H9 (cell line): ENCODE results near the gene TSPAN17. TPM values are rescaled to one million over a fixed set of nuclear protein-coding genes. Genes with fewer than 3 reads are reported as not detected.

Source experiments
- DNase-seq: peaks from one replicate; pipeline ENCODE4 v3.0.0-alpha.2; 2017
- H2AFZ ChIP-seq: one replicate; pipeline ENCODE4 v1.6.1; 2013; ENCODE audit warnings: mild to moderate bottlenecking, low read length, control low read depth, moderate library complexity
- H2AK5ac ChIP-seq: 2 replicates; pipeline ENCODE4 v1.6.1; 2013; ENCODE audit warnings: low read length, control low read depth, mixed read lengths; ENCODE audit not compliant: insufficient read length
- H2BK120ac ChIP-seq: one replicate; pipeline ENCODE4 v1.6.1; 2013; ENCODE audit warnings: low read depth, mild to moderate bottlenecking, low read length, control low read depth, inconsistent platforms; ENCODE audit not compliant: poor library complexity, severe bottlenecking
- H2BK12ac ChIP-seq: 2 replicates; pipeline ENCODE4 v1.6.1; 2013; ENCODE audit warnings: low read length, control low read depth, mixed read lengths, low read depth; ENCODE audit not compliant: insufficient read length
- H2BK15ac ChIP-seq: 2 replicates; pipeline ENCODE4 v1.6.1; 2013; ENCODE audit warnings: low read depth, low read length, control low read depth
- H2BK20ac ChIP-seq: one replicate; pipeline ENCODE4 v1.6.1; 2013; ENCODE audit warnings: low read depth, mild to moderate bottlenecking, low read length, control low read depth, inconsistent platforms; ENCODE audit not compliant: poor library complexity, severe bottlenecking
- H2BK5ac ChIP-seq: 2 replicates; pipeline ENCODE4 v1.6.1; 2013; ENCODE audit warnings: low read length, control low read depth, mixed read lengths; ENCODE audit not compliant: insufficient read length
- H3K14ac ChIP-seq: 2 replicates; pipeline ENCODE4 v1.6.1; 2013; ENCODE audit warnings: low read length, control low read depth; ENCODE audit not compliant: insufficient read depth
- H3K18ac ChIP-seq: 2 replicates; pipeline ENCODE4 v1.6.1; 2013; ENCODE audit warnings: low read depth, mild to moderate bottlenecking, mixed read lengths, low read length, control low read depth; ENCODE audit not compliant: insufficient read length
- H3K23ac ChIP-seq: 2 replicates; pipeline ENCODE4 v1.6.1; 2013; ENCODE audit warnings: low read length, control low read depth, mixed read lengths, low read depth; ENCODE audit not compliant: insufficient read length
- H3K23me2 ChIP-seq: 2 replicates; pipeline ENCODE4 v1.6.1; 2013; ENCODE audit warnings: low read depth, mild to moderate bottlenecking, mixed read lengths, low read length, control low read depth; ENCODE audit not compliant: insufficient read length, poor library complexity, severe bottlenecking
- H3K27ac ChIP-seq: 2 replicates; pipeline ENCODE4 v1.5.1; 2013; ENCODE audit warnings: low read length, control low read depth, mixed read lengths, low read depth; ENCODE audit not compliant: insufficient read length
- H3K27me3 ChIP-seq: 2 replicates; pipeline ENCODE4 v1.6.1; 2013; ENCODE audit warnings: low read length, control low read depth, inconsistent platforms; ENCODE audit not compliant: insufficient read depth
- H3K4ac ChIP-seq: 2 replicates; pipeline ENCODE4 v1.6.1; 2013; ENCODE audit warnings: low read depth, mild to moderate bottlenecking, control low read depth, inconsistent platforms, low read length, moderate library complexity
- H3K4me1 ChIP-seq: 2 replicates; pipeline ENCODE4 v1.6.1; 2013; ENCODE audit warnings: low read length, control low read depth, inconsistent platforms; ENCODE audit not compliant: insufficient read depth
- H3K4me2 ChIP-seq: 2 replicates; pipeline ENCODE4 v1.6.1; 2013; ENCODE audit warnings: low read length, control low read depth, mixed read lengths; ENCODE audit not compliant: insufficient read length, insufficient read depth
- H3K56ac ChIP-seq: 2 replicates; pipeline ENCODE4 v1.6.1; 2013; ENCODE audit warnings: low read depth, mild to moderate bottlenecking, mixed read lengths, low read length, control low read depth; ENCODE audit not compliant: insufficient read length
- H3K79me1 ChIP-seq: 2 replicates; pipeline ENCODE4 v1.6.1; 2013; ENCODE audit warnings: low read depth, mild to moderate bottlenecking, moderate library complexity, low read length, control low read depth, inconsistent platforms; ENCODE audit not compliant: insufficient read depth, poor library complexity, severe bottlenecking
- H3K79me2 ChIP-seq: 2 replicates; pipeline ENCODE4 v1.6.1; 2013; ENCODE audit warnings: low read length, control low read depth, inconsistent platforms; ENCODE audit not compliant: insufficient read depth
- H3K9ac ChIP-seq: 2 replicates; pipeline ENCODE4 v1.6.1; 2013; ENCODE audit warnings: low read length, control low read depth, mixed read lengths; ENCODE audit not compliant: insufficient read length; ENCODE audit errors: extremely low read depth
- H3K9me3 ChIP-seq: one replicate; pipeline ENCODE4 v1.6.1; 2013; ENCODE audit warnings: low read depth, low read length, inconsistent platforms; ENCODE audit not compliant: control insufficient read depth
- H3T11ph ChIP-seq: one replicate; pipeline ENCODE4 v1.6.1; 2013; ENCODE audit warnings: mild to moderate bottlenecking, low read length, control low read depth, inconsistent platforms
- H4K20me1 ChIP-seq: one replicate; pipeline ENCODE4 v1.6.1; 2013; ENCODE audit not compliant: control insufficient read depth, insufficient read length, insufficient read depth
- H4K5ac ChIP-seq: 2 replicates; pipeline ENCODE4 v1.6.1; 2013; ENCODE audit warnings: low read depth, mild to moderate bottlenecking, mixed read lengths, low read length, control low read depth; ENCODE audit not compliant: insufficient read length
- H4K8ac ChIP-seq: replicated peaks from 2 replicates; pipeline ENCODE4 v1.6.1; 2013; ENCODE audit warnings: low read length, control low read depth, mixed read lengths, low read depth; ENCODE audit not compliant: insufficient read length
- H4K91ac ChIP-seq: 2 replicates; pipeline ENCODE4 v1.6.1; 2013; ENCODE audit warnings: low read depth, mild to moderate bottlenecking, moderate library complexity, mixed read lengths, low read length, control low read depth; ENCODE audit not compliant: insufficient read length
- H3K27ac Mint-ChIP-seq, 3 experiments: 2 replicates in 2 of 3; 3 replicates in 1 of 3; pipeline ENCODE4 v1.8.0; 2020 to 2021; ENCODE audit warnings: mixed read lengths in 3 of 3, mild to moderate bottlenecking in 1 of 3, moderate library complexity in 1 of 3
- H3K27me3 Mint-ChIP-seq: 2 replicates; pipeline ENCODE4 v1.8.0; 2021; ENCODE audit warnings: low read depth, mild to moderate bottlenecking, moderate library complexity, mixed read lengths
- H3K36me3 Mint-ChIP-seq, 3 experiments: 2 replicates in 2 of 3; 3 replicates in 1 of 3; pipeline ENCODE4 v1.8.0; 2020 to 2021; ENCODE audit warnings: low read depth in 3 of 3, mixed read lengths in 3 of 3; ENCODE audit not compliant: insufficient read depth in 1 of 3
- H3K4me1 Mint-ChIP-seq, 2 experiments: 2 replicates each; pipeline ENCODE4 v1.8.0; 2020; ENCODE audit warnings: mixed read lengths in 2 of 2
- H3K4me3 Mint-ChIP-seq, 2 experiments: 2 replicates in 1 of 2; 3 replicates in 1 of 2; pipeline ENCODE4 v1.8.0; 2020 to 2021; ENCODE audit warnings: mild to moderate bottlenecking in 2 of 2, mixed read lengths in 2 of 2, moderate library complexity in 1 of 2
- H3K9me3 Mint-ChIP-seq, 2 experiments: 2 replicates in 1 of 2; 3 replicates in 1 of 2; pipeline ENCODE4 v1.8.0; 2020; ENCODE audit warnings: mild to moderate bottlenecking in 2 of 2, mixed read lengths in 2 of 2, moderate library complexity in 1 of 2
- WGBS: extraction: QIAGEN DNeasy Blood & Tissue Kit; methylation state at CpG from one replicate; pipeline ENCODE4 v1.1.7; 2013; ENCODE audit warnings: missing lambda C conversion rate, low lambda C conversion rate, mixed read lengths; ENCODE audit not compliant: insufficient read length; ENCODE audit errors: extremely low coverage; 5-methylcytosine and 5-hydroxymethylcytosine counted together
- total RNA-seq: library from RNA; stranded (reverse); gene quantifications from 2 replicates; pipeline ENCODE4 v1.2.1, GENCODE V29; 2021
- TF ChIP-seq, protein P1 (sequence below): fragments of 200-600 bp; sonication (generic); conservative IDR thresholded peaks from 3 replicates; pipeline ENCODE4 v1.8.0; 2021; ENCODE audit warnings: antibody characterized with exemption, mild to moderate bottlenecking

TSPAN17 gene
- total RNA-seq, 1 experiment from 2014 or later: 46.8 TPM

- Histone ChIP-seq H3K4ac (no peak overlapping the region), H2BK12ac (no peak overlapping the region), H2BK120ac (no peak overlapping the region), H3K9ac (no peak overlapping the region), H3K14ac (no peak overlapping the region), H3K18ac (no peak overlapping the region), H3K23ac (no peak overlapping the region), H4K8ac (no peak overlapping the region), H2BK5ac (no peak overlapping the region), H3K56ac (no peak overlapping the region), H2BK20ac (no peak overlapping the region), H3K9me3 (no peaks in the 10 kb centered on the region), H2BK15ac (no peak overlapping the region), H3K4me2 (no peak overlapping the region), H2AFZ (no peak overlapping the region), H2AK5ac (no peak overlapping the region), H3K4me1 (no peaks in the 10 kb centered on the region), H3K27ac (no peak overlapping the region), H4K20me1 (no peaks in the 10 kb centered on the region), H3T11ph (no peak overlapping the region), H3K23me2 (no peaks in the 10 kb centered on the region), H4K5ac (no peak overlapping the region), H3K79me1 (no peaks in the 10 kb centered on the region), H3K79me2 (no peaks in the 10 kb centered on the region), H4K91ac (no peak overlapping the region), H3K27me3 (no peaks in the 10 kb centered on the region)
- TF ChIP-seq, protein P1, sequence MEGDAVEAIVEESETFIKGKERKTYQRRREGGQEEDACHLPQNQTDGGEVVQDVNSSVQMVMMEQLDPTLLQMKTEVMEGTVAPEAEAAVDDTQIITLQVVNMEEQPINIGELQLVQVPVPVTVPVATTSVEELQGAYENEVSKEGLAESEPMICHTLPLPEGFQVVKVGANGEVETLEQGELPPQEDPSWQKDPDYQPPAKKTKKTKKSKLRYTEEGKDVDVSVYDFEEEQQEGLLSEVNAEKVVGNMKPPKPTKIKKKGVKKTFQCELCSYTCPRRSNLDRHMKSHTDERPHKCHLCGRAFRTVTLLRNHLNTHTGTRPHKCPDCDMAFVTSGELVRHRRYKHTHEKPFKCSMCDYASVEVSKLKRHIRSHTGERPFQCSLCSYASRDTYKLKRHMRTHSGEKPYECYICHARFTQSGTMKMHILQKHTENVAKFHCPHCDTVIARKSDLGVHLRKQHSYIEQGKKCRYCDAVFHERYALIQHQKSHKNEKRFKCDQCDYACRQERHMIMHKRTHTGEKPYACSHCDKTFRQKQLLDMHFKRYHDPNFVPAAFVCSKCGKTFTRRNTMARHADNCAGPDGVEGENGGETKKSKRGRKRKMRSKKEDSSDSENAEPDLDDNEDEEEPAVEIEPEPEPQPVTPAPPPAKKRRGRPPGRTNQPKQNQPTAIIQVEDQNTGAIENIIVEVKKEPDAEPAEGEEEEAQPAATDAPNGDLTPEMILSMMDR: no peak
- DNase-seq: no peak
- peaks cover 18 to 27% of the 10 kb centered on the region in 2 experiments for H3K4me1 Mint-ChIP-seq
- H3K27ac Mint-ChIP-seq: peak overlapping the region in 1 of 3 experiments; percentile 24; a peak in 1 of 7 replicates
- WGBS: no CpG with 5 or more reads among the region's 12 CpGs
- peaks cover 8% of the 10 kb centered on the region for H3K27me3 Mint-ChIP-seq
- H3K9me3 Mint-ChIP-seq: no peaks in the 10 kb centered on the region
- H3K36me3 Mint-ChIP-seq: peaks cover 4 to 12% (median 6%) of the 10 kb centered on the region in 3 experiments; a peak in 6 of 7 replicates
- no peak overlapping the region for H3K4me3 Mint-ChIP-seq
These were observed 45.3 kb upstream of the TSPAN17 start for GRCh38 chr5:176601901-176602482.
